IPS-NIHi11 (cell line): ENCODE results near the gene EDC4.
"Not testable (repeated sequence)": the region's sequence is repeated elsewhere in the genome, so short reads cannot be mapped to it uniquely, and the experiment has no call there.

Experiments
- DNase-seq: peaks from one replicate; pipeline ENCODE4 v3.0.0; 2012; ENCODE audit warnings: mixed read lengths, low spot score

The EDC4 gene

DNA sequence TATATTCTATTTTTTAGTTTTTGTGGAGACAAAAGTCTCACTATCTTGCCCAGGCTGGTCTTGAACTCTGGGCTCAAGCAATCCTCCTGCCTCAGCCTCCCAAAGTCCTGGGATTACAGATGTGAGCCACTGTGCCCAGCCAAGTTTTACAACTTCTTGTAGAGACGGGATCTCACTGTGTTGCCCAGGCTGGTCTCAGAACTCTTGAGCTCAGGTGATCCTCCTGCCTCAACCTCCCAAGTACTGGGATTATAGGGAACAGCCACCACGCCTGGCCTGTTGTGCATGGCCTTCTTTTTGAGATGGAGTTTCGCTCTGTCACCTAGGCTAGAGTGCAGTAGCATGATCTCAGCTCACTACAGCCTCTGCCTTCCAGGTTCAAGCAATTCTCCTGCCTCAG lies 19.2 kb upstream of the EDC4 start:
- no peak for DNase-seq

DNA sequence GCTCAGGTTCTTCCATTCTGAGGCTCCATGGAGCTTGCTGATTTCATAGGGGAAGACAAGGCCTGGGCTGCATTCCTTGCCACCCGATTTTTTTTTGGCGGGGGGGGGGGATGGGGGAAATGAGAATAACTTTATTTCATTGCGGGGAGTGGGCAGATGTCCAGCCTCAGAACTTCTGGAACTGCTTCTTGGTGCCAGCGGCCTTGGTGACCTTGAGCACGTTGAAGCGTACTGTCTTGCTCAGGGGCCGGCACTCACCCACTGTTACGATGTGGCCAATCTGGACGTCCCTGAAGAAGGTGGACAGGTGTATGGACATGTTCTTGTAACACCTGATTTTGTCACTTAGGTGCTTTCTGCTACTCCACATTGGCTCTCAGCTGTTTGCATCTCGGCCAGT lies 17.1 kb upstream of the EDC4 start:
- DNase-seq, result no peak

DNA sequence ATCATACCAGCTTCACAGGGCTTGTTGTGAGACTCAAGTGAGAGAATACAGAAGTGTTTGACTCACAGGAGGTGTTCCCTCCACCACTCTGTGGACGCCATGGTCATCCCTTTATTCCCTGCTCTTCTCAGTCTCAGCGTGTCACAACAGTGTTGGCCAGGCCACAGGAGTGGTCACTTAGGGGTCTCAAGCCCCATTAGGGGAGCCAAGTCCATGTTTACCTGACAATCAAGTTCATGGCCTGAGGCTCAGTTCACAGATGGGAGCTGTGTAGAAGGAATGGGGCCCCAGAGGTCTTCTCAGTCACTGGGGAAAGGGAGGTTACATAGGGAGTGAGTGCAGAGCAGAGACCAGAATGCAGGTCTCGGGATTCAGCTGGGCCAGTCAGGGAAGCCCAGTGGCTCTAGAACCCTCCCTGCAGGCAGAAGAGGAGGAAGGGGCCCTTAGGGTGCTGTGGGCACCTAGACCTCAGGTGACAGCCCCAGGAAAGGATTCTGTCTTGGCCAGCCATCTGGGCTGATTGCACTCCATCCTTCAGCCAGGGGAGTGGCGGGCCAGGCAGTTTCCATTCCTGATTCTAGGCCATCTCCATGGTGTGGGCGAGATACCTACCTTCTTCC lies 15.8 kb upstream of the EDC4 start:
- DNase-seq, result no peak

DNA sequence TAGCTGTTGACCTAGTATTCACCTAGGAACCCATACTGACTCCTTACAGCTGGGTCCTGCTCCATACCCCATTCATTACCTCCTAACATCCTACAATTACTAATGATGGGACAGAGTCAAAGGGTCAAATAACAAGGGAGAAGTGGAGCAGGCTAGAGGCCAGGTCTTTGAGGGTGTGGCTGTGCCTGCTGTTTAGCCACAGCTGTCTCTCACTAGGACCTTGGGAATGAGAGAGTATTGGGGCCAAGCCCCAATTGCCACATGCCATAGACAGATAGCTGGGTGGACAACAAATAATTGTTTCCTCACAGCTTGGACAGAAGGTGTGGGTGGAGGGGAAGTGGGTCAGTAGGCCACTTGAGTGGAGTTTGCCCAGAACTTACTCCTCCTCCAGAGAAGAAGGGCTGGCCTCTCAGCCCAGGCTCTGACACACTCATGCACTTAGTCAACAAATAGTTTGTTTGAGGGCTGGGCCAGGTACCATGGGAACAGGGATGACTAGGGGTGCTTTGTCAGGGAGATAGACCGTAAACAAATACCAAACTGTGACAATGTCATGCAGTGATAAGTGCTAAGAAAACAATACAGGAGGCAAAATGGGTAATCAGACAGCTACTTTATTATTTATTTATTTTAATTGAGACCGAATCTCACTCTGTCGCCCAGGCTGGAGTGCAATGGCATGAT lies 15.2 kb upstream of the EDC4 start:
- DNase-seq, result peak; percentile 60

DNA sequence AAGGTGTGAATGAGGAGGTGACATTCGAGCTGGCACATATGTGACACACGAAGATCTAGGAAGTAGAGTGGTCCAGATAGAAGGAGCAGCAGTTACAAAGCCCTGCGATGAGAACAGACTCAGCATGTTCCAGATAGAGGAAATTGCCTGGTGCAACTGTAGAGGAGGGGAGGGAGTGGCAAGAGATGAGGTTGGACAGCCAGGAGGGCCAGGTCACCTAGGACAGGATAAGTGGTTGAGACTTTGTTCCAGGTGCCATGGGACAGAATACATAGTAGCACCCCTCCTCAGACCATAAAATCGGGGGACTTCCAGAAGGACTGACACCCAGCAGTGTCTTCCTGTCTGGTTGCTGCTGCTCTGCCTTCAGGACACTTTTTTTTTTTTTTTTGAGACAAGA lies 14.4 kb upstream of the EDC4 start:
- no peak for DNase-seq

DNA sequence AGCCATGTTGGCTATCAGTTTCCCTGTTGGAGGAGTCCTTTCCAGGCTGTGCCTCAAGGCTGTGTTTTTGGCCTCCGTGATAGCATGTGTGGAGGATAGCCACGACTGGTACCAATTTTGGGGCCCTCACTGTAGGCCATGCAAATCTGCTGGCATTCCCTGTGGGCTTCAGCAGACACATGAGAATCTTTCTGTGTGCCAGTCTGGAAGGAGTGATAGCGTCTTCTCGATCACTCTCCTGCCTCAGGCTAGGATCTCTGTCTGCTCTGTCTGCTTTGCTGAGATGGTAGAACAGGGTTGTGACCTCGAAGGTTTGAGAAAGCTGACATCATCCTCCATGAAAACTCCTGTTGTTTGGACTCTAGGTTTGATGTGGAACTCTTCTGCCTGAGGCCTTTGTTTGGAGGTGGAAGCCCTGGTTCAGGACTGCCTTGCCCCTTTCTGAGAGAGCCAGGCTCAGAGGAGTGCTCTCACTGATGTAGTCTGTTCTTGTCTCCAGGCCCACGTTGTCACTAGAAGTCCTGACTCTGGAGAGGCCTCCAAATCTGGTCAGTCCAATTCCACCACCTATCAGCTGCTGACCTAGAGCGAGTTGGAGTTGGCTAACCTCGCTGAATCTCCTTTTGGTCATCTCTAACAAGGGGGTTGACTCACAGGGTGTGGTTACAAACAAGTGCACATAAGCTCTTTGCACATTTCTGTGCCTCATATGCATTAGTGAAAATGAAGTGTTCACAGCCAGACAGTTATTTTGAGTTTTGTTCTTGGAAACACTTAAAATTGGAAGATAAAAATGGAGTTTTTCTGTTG lies 12.1 kb upstream of the EDC4 start:
- DNase-seq, result no peak

DNA sequence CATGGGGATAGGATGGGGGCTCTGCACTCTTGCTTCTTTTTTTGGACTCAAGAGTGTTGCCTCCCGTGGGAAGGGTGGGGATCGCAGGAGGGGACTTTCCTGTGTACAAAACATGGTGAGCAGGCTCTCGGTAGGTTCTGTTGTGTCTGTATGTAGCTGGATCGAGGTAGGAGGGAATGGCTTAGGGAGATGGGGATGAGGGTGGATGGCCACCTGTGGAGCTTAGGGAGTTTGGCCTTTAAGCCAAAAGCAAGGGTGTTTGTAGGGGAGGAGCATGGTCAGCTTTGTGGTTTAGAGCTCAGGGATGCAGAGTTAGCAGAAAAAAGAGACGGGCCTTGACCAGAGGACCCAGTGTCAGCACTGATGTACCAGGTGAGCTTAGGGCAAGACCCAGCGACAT lies 11.0 kb upstream of the EDC4 start:
- DNase-seq, result no peak

DNA sequence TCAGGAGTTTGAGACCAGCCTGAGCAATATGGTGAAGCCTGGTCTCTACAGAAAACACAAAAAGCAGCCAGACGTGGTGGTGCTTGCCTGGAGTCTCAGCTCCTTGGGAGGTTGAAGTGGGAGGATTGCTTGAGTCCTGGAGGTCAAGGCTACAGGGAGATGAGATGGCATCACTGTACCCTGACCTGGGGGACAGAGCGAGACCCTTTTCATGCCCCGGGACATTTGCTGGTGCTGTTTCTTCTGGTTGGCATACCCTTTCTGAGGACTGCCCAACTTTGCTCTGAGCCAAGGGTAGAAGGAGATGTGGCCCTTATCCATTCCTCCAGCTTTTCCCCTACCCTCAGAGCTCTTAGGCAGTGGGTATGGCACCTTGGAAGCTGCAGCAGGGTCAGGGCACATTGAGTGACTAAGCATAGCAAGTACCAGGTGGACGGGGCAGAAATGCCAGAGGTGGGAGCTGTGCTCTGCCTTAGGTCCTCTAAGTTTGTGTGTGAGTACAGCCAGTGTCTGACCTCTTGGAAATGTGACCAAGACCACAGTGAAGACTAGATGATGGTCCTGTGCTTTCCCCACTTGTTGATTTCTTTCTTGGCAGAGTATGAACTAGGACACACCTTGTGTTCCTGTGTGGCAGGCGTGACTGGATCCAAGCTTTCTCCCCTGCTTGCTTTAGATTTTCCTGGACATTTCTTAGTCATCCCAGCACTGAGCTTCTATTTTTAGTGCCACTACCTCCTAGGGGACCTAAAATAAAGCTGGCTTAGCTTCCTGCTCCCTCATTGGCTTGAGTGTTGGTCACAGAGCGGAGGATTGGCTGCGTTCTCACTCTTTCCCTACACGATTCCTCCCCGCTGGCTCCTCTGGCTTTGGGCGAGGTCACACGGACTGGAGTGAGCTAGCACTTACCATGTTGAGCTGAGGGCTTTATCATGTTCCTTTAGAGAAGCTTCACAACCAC lies 9.9 kb upstream of the EDC4 start:
- DNase-seq, result no peak

DNA sequence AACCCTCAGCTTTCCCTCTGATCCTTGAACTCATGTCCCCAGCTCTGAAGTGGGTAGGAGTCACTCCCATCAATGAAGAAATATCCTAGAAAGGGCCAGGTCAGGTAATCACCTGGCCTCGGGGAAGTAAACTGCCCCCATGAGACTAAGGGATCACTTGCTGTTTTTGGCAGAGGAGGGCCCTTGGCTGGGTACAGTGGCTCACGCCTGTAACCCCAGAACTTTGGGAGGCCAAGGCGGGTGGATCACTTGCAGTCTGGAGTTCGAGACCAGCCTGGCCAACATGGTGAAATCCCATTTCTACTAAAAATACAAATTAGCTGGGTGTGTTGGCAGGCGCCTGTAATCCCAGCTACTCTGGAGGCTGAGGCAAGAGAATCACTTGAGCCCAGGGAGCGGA lies 8.8 kb upstream of the EDC4 start:
- DNase-seq, result not testable (repeated sequence)

DNA sequence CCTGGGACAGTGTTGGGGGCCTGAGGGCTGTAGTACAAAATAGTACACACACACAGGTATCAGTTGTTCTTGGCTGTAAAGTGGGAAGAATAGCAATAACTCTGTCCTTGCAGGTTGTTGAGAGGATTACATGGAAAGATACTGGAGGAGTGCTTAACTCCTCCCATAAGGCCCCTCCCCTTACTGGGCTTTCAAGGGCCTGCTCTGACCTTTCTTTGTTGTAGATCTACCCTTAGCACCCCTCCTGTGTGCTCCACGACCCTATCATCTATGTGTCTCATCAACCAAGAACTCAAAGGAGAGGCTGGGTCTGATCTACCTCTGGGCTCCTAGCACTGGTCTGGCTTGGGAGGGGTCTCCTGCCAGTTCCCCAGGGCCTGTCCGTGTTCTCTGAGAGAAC lies 8.3 kb upstream of the EDC4 start:
- no peak for DNase-seq

DNA sequence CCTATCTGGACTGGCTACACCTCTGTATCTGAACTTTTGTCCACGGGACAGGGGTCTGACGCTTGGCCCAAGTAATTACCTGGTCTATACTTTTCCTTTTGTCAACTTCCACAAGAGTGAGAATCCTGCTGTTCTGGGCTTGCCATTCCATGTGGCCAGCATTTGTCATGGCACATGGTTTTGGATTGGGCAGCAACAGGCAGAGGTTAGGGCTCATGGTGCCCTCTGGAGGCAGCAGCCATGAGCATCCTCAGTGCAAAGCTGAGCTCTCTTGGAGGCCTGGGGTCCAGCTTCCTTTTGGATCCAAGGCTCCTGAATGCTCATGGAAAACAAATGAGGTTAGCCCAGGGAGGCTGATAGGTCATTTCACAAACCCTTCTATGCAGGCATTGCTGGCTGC lies 7.5 kb upstream of the EDC4 start:
- peak; percentile 70 for DNase-seq

DNA sequence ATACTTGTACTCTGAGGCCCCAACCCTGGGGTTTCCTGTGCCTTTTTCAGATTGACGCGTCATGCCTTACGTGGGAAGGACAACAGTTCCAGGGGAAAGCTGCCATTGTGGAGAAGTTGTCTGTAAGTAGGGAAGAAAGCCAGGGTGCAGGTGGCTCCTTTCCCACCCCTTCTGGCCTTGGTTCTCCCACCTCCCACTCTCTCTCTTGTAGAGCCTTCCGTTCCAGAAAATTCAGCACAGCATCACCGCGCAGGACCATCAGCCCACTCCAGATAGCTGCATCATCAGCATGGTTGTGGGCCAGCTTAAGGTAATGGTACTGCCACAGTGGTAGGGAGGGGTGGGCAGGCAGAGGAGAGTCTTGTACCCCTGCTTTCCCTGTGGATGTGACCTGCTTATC lies 4.6 kb upstream of the EDC4 start:
- no peak for DNase-seq

DNA sequence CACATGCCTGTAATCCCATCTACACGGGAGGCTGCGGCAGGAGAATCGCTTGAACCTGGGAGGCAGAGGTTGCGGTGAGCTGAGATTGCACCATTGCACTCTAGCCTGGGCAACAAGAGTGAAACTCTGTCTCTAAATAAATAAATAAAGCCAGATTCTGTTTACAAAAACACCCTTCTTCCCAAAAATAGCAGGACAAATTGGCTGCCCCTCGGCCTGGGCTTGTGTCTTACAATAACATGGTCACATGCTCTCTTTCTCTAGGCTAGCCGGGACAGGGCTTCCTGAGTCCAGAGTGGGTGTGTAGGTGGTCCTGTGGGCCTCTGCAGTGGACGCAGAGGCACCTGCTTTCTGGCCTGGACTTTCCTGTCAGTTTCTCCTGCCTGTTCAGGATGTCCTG lies 3.2 kb upstream of the EDC4 start:
- no peak for DNase-seq

DNA sequence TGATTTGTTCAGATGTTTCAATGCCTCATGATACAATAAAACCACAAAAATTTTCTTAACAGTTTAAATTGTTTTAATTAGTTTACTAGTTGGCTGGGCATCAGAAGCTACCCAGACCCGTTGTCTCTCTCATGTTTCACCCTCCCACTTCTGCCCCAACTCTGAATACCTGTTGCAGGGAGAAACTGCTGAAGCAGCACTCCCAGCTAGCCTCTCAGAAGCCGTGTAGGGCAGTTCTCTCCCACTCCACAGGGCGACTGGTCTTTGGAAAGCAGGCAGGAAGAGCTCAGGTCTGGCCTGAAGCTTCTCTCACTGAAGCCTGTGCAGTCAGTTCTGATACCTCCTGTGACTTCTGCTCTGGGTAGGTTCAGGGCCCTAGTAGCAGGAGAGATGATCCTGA lies 1.6 kb upstream of the EDC4 start:
- no peak for DNase-seq

DNA sequence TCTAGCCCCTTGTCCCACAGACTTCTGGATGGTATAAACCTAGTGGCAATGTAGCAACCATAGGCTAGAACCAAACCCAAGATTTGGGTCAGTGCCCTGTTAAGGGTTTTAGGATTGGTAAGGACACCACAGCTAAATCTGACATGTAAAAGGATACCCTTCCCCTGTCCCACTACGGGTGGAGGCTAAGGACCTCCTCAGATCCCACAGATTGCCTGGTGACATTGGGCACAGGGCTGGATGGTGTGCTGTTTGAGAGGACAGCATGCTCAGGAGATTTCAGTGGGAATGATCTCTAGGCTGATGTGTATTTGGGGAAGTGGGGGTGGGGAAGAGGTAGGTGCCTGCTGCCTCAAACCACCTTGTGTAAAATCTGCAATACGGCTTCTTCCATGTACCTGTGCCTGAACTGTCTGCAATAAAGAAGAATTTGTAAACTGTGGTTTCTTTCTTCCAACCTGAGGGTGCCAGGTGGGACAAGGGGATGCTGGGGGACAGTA lies 671 bp upstream of the EDC4 start:
- no peak for DNase-seq

DNA sequence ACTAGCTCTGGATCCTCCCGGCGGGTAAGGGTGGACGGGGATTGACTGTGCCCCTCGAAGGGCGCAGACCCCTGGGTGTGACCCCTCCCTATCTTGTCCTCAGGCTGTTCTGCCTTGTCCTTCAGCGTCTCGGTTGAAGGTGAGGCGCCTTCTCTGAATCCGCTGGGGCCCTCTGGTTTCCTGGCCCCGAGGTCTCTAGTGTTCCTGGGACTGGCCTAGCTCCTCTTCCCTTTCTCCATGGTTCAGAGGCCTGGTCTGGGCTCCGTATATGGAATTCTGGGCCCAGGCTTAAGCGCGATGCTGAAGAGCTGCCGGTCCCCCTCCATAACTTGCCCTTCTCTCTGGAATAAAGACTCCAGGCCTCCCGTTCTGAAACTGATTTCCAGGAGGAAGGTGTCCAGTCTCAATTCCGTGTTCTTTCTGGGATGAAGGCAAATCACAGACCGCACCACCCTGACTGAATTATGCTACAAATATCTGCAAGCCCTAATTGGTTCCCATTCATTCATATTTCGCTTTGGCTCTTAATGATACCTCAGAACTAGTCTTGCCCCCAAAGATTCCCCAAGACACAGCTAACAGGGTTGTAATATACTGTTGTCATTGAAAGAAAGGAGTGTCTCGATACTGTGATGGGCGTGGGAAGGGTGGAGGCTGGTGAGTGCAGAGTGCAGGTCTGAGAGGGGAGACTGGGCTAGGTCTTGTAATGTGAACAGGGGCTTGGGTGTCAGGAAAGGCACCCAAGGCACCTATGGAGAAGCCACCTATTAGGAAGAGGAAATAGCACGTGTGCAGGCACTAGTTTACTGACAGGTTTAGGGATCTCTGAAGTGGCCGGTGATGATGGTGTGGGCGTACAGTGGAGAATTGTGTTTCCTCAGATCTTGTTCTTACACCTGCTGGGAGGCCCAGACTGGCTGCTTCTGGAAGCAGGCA lies 851 bp downstream of the EDC4 start:
- DNase-seq, result no peak

DNA sequence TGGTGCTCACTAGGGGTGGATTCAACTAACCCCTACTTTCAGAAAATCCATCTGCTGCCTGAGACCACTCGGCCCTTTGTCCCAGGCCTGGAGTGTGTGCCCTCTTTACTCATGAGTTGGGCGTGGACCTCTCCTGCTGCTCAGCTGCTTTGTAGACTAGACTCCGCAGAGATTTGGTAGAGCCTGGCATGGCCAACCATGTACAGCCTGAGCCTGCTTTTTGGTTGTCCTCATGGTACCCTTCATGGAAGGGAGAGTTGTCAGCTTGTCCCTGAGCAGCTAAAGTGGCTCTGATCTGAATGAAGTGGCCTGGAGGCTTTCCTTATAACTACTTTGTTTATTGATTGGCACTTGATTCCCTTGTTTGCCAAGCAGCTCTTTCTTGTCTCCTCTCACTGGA lies 1.5 kb downstream of the EDC4 start:
- DNase-seq, result no peak

DNA sequence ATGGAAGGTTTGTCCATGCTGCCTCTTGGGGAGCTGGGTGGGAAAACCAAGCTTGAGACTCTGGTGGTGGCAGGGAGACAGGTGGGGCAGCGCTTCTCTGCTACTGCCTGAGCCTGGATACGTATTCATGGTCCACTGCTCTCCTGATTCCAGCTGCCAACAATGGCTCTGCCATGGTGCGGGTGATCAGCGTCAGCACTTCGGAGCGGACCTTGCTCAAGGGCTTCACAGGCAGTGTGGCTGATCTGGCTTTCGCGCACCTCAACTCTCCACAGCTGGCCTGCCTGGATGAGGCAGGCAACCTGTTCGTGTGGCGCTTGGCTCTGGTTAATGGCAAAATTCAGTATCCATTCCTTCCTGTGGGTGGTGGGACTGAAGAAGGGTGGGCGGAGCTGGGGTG lies 4.2 kb downstream of the EDC4 start:
- DNase-seq, result no peak

DNA sequence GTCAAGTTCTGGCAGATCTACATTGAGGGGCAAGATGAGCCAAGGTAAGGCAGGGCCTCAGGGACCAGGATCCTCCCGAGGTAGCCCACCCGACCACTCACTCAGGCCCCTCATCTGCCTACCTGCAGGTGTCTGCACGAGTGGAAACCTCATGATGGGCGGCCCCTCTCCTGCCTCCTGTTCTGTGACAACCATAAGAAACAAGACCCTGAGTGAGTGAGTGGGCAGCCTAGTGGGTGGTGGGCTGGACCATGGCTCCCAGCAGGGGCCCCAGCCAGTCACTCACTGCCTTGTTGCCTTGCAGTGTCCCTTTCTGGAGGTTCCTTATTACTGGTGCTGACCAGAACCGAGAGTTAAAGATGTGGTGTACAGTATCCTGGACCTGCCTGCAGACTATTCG lies 5.4 kb downstream of the EDC4 start:
- no peak for DNase-seq

DNA sequence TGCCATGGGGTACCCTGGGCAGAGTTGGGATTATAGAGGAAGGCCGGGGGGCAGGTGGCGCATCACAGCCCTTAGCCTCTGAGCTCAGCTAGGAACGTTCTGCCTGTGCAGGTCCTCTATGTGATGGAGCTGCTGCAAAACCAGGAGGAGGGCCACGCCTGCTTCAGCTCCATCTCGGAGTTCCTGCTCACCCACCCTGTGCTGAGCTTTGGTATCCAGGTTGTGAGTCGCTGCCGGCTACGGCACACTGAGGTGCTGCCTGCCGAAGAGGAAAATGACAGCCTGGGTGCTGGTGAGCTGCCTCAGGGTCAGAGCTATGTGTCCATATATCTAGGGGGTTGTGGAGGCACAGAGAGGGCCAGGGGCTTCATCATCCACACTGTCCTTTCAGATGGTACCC lies 6.0 kb downstream of the EDC4 start:
- no peak for DNase-seq

DNA sequence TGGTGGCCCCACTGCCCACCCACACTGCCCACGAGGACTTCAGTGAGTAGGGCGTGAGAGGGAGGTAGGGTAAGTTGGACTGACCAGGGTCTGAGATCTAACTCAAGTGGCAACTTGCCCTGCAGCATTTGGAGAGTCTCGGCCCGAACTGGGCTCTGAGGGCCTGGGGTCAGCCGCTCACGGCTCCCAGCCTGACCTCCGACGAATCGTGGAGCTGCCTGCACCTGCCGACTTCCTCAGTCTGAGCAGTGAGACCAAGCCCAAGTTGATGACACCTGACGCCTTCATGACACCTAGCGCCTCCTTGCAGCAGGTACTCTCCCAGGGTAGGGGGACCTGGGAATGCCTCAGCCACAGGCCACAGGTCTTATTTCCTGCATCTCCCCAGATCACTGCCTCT lies 6.6 kb downstream of the EDC4 start:
- DNase-seq, result no peak
